Femur (tissue), 1 donor: ENCODE data around the gene DERL3.
A peak's percentile ranks its signal among the peaks of the same experiment; 100 is the strongest.
"Not testable (repeated sequence)": the region's sequence is repeated elsewhere in the genome, so short reads cannot be mapped to it uniquely, and the experiment has no call there.

Experiments
- DNase-seq: peaks from one replicate; pipeline ENCODE4 v3.0.0-alpha.2; 2017

The DERL3 gene

GRCh38 chr22:23838681-23839468 lies at the start of gene DERL3:
Gene DERL3, minus strand, starts transcription at chr22:23839006. Its CDS starts 19 bp downstream, at chr22:23838987.
- DNase-seq = peak; percentile 98

GRCh38 chr22:23884140-23884539 lies 45.3 kb upstream of the DERL3 start:
- no peak for DNase-seq

DNA sequence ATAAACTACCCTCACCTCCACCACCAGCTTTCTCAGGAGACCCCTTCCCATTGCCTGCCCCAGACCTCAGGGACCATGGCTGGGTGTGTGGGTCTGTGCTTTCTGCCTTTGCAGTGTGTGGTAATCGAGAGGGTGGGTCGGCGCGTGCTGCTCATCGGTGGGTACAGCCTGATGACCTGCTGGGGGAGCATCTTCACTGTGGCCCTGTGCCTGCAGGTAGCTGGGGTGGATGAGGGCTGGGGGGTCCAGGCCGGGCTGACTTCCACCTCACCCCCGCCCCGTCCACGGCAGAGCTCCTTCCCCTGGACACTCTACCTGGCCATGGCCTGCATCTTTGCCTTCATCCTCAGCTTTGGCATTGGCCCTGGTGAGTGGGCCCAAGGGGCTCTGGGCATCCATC lies 44.9 kb upstream of the DERL3 start:
- no peak for DNase-seq

- no peak for DNase-seq
Measured at GRCh38 chr22:23882370-23882769, 43.6 kb upstream of the DERL3 start.

- DNase-seq = no peak
Measured at GRCh38 chr22:23878219-23878618, 39.4 kb upstream of the DERL3 start.

DNA sequence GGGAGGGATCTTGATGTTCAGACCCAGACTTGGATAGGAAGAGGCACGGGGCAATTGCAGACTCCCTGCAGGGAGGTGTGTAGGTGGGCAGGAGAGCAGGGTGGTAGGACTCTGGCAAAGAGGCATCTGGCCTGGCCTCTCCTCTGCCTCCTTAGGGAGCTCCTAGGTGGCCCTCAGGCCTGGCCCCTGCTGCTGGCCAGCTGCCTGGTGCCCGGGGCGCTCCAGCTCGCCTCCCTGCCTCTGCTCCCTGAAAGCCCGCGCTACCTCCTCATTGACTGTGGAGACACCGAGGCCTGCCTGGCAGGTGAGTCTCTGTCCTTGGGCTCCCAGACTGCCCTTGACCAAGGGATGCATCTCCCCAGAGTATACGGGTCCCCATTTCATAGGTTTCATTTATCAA lies 38.8 kb upstream of the DERL3 start:
- no peak for DNase-seq

- DNase-seq = no peak
Measured at GRCh38 chr22:23875801-23876200, 37.0 kb upstream of the DERL3 start.

DNA sequence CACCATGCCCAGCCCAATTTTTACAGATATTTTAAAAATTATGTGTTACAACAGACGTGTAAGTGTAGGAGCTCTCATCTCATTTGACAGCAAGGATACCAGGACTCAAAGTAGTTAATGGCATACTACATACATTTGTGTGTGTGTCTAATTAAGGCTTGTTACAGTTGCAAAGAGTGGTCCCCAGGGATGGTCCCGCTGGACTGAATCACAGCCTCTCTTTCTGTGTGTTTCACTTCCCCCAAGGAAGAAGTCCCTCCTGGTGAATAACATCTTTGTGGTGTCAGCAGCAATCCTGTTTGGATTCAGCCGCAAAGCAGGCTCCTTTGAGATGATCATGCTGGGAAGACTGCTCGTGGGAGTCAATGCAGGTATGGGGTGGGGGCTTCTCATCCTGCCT lies 36.1 kb upstream of the DERL3 start:
- no peak for DNase-seq

DNA sequence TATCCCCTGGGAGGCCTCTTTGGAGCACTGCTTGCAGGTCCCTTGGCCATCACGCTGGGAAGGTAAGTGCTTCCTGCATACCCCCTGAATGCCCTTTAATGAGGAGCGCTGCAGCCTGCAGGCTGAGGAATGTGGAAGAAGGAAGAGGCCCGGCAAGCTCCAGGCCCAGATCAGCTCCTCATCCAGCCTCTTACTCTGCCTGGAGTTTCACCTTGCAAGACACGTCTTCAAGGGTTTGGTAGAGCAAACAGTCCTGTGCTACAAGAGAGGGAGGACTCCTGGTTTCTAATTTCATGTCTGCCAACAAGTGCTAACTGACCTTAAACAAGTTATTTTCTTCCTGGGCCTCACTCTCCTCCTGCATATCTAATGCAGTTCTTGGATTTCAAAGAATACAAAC lies 29.8 kb upstream of the DERL3 start:
- DNase-seq = no peak

- DNase-seq = not testable (repeated sequence)
Measured at GRCh38 chr22:23864499-23865154, 25.8 kb upstream of the DERL3 start.

DNA sequence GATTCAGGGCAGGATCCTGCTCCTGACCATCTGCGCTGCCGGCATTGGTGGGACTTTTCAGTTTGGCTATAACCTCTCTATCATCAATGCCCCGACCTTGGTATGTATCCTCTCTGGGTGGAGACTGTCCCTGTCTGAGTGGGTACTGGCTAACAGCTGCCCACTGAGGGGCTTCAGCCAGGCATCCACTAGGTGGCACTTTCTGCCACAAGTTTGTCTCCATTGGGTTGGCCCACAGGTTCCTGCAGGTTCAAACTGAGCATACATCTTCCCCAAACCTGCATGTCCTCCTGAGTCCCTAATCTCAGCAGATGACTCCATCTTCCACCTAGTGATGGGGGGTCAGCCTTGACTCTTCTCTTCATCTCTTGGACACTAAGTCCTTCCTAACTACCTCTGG lies 23.3 kb upstream of the DERL3 start:
- no peak for DNase-seq

DNA sequence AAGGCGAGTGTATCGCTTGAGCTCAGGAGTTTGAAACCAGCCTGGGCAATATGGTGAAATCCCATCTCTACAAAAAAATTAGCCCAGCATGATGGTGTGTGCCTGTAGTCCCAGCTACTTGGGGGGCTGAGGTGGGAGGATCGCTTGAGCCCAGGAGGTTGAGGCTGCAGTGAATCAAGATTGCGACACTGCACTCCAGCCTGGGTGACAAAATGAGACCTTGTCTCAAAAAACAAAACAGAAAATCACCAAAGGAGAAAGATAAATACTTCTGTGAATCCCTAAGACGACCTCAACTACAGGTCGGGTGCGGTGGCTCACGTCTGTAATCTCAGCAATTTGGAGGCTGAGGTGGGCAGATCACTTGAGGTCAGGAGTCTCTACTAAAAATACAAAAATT lies 21.4 kb upstream of the DERL3 start:
- not testable (repeated sequence) for DNase-seq

GRCh38 chr22:23859201-23859600 lies 20.4 kb upstream of the DERL3 start:
- no peak for DNase-seq

DNA sequence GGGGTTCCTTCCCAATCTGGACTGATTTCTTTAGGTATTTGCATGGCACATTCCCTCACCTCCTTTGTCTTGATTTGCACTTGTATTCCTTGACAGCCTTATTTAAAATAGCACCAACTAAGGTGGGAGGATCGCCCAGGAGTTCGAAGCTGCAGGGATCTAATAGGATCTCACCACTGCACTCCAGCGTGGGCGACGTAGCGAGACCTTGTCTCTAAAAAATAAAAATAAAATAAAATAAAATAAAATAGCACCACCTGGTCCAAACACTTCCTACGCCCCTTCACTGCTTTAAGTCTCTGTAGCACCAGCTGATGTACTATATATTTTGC lies 19.6 kb upstream of the DERL3 start:
- DNase-seq = no peak

DNA sequence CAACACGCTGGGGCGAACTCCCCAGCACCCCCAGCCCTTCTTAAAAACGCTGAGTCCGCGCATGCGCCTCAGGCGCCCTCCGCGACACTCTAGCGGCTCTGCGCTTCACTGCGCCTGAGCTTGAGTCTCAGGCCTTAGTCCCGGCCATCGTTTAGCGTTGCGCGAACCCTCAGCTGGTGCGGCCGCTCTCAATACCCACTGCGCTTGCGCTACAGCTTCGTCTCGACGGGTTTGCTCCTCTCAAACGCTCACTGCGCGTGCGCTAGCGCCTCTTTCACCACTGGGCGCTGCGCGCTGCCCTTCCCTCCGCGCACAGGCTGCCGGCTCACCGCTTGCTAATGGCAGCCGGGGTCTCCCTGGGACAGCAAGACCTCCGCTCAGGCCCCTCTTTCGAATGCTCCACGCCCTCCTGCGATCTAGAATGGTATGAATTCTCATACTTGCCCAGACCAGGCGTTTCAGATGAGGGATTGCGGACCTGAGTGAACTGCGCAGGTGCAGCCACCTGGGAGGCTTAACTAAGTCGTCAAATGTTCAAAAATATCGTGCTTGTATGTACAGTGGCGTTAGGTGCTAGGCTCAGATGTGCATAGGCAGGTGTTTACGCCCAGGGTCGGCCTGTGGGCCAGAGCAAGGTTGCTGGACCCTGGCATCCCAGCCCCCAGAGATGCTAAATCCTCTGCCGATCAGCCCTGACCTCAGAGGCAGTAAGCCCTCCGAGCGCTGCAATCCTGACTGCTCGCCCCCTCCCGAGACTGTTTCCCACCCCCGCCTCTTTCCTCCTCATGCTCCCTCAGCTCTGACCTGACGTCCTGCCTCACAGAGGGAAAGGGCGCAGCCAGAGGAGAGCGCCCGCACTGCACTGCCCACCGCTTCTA lies 19.0 kb upstream of the DERL3 start, which contains the start of gene SLC2A11:
Gene SLC2A11, plus strand, starts transcription at position 270 of the 878 bp plus-strand sequence. Its CDS starts 125 bp downstream, at position 395.
- peak; percentile 99 for DNase-seq

- DNase-seq = peak; percentile 69
Measured at GRCh38 chr22:23856721-23857605, 18.2 kb upstream of the DERL3 start.

DNA sequence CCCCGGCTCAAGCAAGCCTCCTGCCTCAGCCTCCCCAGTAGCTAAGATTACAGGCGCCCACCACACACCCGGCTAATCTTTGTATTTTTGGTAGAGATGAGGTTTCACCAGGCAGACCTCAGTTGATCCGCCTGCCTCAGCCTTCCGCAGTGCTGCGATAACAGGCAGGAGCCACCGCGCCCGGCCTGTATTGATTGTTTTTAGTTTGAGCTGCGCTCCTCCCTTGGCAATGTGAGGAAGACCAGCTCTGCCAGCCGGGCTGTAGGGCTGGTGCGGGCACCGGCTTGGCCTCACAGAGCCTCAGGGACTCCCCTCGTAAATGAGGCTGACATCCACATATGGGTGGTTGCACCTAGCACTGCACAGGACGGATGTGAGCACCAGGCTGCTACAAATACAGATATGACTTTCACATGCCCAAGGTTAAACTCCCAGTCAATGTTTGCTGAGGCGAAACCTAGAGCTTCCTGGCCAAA lies 11.4 kb upstream of the DERL3 start:
- DNase-seq = no peak

DNA sequence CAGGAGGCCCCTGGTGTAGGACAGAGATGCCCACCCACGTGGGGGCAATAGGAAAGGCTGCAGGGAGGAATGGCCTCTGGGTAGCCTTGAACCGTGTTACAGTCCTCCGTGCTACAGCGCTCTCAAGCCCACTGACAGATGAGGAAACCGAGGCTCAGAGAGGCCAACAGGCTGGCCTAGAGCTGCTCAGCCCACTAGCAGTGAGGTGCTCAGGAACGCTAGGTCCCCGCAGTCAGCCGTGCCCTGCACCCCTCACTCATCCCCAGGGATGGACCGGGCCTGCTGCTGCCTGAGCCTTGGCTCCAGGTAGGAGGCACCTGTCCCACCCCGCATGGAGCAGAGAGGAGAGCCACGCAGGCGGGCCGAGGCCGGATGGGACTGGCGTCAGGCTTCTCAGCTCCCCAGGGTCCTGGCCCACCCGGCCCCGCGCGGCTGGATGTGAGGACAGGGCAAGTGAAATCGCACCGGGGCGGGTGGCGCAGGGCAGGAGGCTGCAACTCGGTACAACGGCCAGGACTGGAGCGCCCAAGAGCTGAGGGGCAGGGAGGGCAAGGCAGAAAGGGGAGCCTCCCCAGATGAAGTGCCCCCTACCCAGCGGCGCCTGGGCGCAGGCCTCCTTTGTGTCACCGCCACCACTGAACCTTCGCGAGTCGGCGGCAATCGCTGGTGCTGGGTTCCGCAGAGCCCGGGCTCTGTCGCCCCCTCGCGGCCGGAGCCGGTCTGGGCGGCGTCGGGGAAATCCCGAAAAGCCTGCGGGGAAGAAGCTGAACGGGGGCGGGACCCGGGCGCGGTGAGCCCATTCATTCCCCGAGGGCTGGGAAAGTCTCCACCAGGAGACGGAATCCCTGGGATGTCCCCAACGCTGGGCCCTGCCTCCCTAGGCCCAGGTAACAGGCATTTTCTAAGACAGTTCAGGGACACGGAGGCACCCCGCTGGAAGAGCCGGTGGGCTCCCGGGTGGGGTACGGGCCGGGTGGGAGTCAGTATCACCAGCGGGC lies 10.5 kb upstream of the DERL3 start:
- DNase-seq = peak; percentile 90

GRCh38 chr22:23847991-23848864 lies 9.4 kb upstream of the DERL3 start:
- no peak for DNase-seq
